ENCODE data around the gene SELENOM.
"Not testable (repeated sequence)": the region's sequence is repeated elsewhere in the genome, so short reads cannot be mapped to it uniquely, and the experiment has no call there.

Gene SELENOM

DNA sequence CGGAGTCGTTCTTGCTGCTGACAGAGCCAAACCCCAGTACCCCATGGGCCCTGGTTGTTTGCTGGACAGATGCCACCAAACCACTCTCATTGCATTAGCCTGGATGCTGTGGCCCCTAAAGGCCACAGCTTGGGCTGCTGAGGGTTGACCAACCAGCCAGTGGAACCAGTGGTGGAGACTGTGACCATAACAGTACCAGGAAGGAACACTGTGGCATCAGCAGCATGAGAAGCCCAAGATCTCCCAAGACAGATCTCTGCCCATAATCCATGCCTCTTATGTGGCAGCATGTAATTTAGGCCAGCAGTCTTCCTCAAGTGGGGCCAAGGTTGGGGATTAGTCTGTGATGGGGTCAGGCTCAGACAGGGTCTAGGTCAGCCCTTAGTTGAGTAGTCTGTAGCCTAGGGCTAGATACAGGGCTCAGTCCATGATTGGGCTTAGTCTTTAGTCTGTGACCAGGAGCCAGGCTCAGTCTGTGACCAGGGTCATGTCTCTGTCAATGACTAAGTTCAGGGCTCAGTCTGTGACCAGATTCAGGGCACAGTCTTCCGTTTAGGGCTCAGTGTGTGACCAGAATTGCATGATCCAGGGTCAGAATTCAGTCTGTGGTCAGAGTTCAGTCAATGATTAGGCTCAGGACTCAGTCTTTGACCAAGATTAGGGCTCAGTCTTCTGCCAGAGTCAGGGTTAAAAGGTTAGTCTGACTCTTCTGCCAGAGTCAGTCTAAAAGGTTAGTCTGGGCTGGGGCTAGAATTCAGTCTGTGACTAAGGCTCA is 10.9 kb upstream of the SELENOM start:
- no peak overlapping the region for H3K4me3 ChIP-seq (ENCODE audit: low read length)
- no peak for DNase-seq (ENCODE audit: low read depth, low spot score)

DNA sequence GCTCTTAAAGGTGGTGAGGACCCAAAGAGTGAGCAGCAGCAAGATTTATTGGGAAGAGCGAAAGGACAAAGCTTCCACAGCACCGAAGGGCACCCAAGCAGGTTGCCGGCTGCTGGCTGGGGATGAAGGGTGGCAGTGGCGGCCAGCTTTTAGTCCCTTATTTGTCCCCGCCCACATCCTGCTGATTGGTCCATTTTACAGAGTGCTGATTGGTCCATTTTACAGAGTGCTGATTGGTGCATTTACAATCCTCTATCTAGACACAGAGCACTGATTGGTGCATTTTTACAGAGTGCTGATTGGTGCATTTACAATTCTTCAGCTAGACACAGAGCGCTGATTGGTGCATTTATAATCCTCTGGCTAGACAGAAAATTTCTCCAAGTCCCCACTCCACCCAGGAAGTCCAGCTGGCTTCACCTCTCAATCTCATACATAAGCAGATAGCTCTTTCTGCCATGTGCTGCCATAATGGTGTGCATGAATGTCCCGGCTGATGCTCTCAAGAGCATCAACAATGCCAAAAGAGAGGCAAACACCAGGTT is 5.3 kb upstream of the SELENOM start:
- H3K4me3 ChIP-seq (ENCODE audit: low read length) = not testable (repeated sequence)

DNA sequence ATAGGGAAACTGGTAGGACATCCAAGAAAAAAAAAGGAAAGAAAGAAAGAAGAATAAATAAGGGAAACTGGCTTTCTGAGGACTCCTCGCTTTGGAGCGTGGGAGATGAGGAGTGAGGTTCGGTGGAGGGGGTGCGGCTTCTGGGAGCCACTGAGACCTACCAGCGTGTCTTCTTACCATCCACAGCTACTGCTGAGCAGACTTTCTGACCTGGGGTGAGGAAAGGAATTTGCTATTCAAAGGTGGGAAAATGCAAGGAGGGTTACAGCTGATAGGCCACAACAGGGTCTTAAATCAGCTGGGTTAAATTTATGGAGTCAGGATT is 488 bp upstream of the SELENOM start:
- no peak for DNase-seq (ENCODE audit: low read depth, low spot score)
- H3K4me3 ChIP-seq (ENCODE audit: low read length) = peak overlapping the region; percentile 61

More for the DNA sequence above, 5.3 kb upstream of the SELENOM start:
- not testable (repeated sequence) for DNase-seq (ENCODE audit: low read depth, low spot score)

DNA sequence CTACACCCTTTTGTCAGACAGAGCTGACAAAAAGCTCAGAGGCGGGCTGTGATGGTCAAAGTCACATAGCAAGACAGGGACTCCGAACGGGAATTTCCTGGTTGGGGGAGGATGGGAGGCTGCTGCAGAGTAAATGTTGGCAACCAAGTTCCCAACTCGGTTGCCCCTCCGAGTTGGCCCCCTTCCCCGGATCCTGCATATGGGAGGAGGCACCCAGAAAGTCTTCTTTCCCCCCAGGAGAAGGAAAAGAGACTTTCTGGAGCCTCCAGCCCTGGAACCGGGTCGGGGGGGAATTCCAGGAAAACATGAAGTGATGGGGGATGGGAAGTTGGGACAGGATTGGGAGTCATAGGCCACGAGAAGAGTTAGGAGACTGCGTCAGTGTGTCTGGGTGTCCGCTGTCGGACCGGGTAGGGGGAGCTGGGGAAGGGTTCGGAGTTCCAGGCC is 614 bp downstream of the SELENOM start:
- DNase-seq (ENCODE audit: low read depth, low spot score) = no peak
- H3K4me3 ChIP-seq (ENCODE audit: low read length) = peak overlapping the region; percentile 61

DNA sequence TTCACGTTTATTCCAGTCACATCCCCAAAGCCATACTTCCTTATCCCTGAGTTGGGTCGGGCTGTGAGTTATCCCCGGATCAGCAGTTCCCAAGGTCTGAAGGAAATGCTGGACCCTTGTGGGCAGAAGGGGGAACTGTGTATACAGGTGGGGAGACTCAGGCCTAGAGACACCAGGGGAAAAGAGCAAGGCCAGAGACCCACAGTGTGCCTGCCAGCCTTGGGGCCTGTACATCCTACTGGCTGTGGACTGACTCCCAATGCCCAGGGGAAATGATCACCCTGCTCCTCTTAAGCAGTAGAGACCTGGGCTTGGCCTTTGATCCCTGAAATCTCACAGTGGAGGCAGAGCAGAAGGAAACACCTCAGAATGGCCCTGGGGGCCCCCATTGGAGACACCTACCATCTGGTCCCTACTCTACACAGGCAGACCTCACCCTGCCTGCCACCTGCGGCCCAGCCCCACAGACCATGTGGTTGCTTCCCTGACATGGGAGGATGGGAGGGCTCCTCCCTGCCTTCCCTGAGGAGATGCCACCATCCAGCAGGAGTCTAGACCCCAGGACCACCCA is 1.3 kb downstream of the SELENOM start:
- H3K4me3 ChIP-seq (ENCODE audit: low read length) = no peak overlapping the region
- DNase-seq (ENCODE audit: low read depth, low spot score) = no peak

DNA sequence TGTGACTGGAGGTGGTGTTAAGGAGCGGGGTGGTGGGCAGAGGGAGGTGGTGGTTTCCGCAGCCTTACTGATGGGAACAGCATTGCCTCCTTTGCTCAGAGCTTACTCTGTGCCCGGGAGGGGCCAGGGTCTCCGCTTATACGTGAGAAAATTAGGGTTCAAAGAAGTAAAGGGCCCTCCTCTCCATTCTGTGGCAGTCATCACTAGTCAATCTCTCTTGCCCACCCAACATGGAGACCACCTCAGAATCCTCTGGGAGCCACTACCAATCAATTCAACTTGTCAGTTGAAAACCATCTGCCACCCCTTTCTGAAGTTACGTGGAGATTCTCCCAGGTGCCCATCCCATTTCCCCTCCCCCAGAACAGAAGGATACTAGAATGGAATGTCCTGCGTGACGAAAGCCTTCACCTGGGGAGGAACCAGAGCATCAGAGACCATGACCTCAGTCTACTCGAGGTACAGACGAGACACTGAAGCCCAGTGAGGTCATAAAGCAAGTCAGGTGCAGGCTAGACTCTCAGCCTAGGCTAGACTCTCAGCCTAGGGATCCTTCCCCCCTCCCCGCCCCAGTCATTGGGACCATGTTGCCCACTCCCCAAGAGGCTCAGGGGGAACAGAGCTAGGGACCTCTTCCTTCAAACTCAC is 2.0 kb downstream of the SELENOM start:
- no peak for DNase-seq (ENCODE audit: low read depth, low spot score)
- no peak overlapping the region for H3K4me3 ChIP-seq (ENCODE audit: low read length)

DNA sequence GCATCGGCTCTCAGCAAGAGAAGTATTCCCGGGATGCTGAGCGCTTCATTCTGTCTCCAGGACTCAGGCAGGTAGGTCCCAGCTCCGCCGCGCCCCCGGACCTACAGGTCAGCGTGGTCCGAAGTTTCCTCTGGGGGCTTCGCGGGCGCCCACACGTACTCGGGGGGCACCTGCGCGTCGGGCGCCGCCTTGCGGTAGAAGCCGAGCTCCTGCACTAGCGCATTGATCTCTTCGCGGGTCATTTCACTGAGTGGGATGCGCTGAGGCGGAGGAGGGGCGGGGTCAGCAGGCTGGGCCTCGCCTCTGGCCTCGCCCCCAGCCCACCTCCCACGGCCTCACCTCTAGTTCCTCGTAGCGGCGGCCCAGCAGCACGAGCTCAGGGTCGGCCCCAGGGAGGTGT is 2.5 kb downstream of the SELENOM start:
- H3K4me3 ChIP-seq (ENCODE audit: low read length) = no peak overlapping the region

DNA sequence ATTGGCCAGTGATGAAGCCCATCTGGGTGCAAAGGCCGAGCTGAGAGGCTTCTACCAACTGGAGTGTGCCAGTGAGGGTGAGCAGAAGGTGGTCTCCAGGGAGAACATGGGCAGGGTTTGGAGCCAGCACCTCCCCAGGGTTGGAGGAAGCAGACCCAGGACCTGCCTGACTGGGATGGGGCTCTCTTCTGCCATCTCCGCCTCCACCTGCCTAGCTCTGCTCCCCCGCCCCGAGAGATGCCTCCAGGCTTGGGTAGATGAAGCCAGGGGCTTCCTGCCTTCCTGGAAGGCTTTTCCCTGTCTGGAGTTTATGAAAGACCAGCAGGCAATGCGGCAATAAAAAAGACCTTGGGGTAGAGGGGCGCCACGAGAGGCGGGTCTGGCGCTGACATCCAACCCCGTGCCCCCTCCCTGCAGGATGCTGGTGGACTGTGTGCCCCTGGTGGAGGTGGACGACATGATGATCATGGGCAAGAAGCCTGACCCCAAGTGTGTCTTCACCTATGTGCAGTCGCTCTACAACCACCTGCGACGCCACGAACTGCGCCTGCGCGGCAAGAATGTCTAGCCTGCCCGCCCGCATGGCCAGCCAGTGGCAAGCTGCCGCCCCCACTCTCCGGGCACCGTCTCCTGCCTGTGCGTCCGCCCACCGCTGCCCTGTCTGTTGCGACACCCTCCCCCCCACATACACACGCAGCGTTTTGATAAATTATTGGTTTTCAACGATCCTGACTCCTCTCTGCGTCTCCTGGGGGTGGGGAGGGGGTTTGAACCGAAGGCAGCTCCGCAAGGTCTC is 3.3 kb downstream of the SELENOM start:
- H3K4me3 ChIP-seq (ENCODE audit: low read length) = no peak overlapping the region
- DNase-seq (ENCODE audit: low read depth, low spot score) = no peak

More for the DNA sequence above, 2.5 kb downstream of the SELENOM start:
- no peak for DNase-seq (ENCODE audit: low read depth, low spot score)

DNA sequence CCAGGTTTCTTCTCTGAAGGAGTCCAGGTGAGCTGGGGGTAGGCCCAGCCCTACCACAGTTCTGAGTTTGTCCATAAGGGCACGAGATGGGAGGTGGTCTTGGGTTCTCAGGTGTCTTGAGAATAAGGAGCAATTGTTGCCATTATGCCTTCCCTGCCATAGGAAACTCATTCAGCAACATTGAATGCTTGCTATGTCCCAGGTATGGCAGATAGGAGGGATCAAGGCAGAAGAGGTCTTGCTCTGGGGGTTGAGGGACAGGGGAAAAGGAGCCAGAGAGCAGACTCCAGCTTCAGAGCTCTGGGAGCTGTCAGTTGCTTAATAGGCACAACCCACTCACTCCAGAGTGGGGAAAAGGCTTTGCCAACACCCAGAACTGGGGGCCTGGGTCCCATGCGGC is 4.3 kb downstream of the SELENOM start:
- H3K4me3 ChIP-seq (ENCODE audit: low read length) = no peak overlapping the region
- DNase-seq (ENCODE audit: low read depth, low spot score) = no peak

DNA sequence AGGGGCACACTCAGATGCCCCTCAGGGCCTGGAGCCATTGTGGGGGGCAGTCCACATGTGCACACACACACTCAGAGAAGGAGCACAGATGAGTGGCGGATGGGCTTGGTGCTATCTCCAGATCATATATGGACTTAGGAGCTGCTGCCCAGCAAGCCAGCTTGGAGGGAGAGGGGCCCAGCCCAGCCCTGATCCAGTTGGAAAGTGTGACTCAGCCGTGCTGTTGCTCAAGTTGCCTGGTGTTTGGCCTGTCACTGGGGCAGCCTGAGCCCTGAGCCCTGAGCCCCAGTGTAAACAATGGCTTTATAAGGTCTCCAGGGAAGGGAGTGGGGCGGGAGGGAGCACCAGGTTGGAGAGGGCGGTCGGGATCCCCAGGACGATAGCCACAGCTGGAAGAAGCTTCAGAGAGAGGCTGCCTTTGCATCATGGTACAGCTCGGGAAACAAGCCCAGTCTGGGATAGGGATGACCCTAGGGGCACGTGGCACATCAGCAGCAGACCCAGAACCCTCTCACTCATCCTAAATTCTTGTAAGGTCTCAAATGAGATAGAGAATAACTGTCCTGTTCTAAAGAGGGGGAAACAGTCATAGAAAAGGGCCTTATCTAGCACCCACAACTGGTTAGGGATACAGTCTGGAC is 4.8 kb downstream of the SELENOM start:
- H3K4me3 ChIP-seq (ENCODE audit: low read length) = no peak overlapping the region
- no peak for DNase-seq (ENCODE audit: low read depth, low spot score)

DNA sequence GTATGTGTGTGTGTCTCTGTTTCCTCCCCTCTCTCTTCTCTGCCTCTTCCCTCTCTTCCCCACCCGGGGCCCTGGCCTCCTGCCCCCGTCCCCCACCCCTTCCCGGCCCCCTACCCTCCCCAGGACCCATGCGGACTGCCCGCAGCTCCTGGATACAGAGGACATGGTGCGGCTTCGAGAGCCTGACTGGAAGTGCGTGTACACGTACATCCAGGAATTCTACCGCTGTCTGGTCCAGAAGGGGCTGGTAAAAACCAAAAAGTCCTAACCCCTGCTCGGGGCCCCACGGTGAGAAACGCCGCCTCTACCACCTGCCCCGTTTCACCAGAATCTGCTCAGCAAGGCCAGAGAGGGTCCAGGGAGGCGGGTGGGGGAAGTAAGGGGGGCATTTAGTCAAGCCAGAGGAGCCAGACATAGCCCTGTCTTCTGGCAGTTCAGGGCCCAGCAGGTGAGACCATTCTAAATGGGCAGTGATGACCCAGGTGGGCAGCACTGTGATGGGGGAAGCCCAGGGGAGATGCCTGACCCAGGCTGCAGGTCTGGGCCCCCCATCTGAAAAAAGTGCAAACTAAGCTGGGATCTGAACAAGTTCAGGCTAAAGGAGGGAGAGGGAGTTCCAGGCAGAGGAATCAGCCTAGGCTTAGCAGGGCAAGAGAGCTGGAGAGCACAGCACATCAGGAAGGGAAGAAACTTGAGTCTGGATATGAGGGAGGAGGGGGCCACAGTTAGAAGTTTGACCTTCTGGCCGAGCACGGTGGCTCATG is 6.4 kb downstream of the SELENOM start:
- DNase-seq (ENCODE audit: low read depth, low spot score) = no peak
- no peak overlapping the region for H3K4me3 ChIP-seq (ENCODE audit: low read length)

DNA sequence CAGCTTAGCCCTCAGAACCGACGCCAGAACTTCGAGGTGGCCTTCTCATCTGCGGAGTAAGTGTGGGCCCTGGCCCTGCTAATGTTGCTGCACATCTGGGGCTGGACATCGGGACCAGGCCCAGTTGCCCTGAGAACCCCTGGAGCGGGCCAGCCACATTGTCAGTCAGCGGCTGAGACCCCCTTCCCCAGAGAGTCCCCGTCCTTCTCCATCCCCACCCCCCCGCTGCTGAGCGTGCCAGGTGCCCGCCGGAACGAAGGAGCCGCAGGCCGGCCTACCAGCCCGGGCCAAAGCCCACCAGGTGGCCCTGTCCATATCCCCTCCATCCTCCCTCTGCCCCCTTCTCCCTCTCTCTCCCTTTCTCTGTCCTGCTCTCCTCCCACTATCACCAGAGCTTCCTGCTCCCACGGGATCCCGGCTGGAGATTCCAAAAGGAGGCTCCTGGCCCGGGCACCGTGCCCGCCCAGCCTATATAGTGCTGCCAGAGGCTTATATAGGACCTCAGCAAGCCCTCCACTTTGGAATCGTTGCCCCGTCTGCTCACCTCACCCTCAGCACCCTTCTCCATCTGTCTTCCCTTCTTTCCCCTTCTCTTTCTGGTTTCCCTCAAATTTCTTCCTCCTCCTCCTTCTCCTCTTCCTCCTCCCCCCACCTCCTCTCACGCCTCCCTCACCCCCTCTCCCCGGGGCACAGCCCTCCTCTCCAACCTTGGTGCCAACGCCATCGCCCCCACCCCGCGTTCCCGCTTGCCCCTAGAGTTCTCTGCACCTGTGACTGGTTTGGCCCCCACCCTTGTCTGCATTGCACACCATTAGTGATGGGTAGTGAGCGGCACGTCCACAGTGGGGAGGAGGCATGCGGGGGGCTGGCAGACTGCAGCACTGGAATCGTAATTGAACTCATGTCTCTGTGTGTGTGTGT is 7.3 kb downstream of the SELENOM start:
- DNase-seq (ENCODE audit: low read depth, low spot score) = no peak
- H3K4me3 ChIP-seq (ENCODE audit: low read length) = no peak overlapping the region

DNA sequence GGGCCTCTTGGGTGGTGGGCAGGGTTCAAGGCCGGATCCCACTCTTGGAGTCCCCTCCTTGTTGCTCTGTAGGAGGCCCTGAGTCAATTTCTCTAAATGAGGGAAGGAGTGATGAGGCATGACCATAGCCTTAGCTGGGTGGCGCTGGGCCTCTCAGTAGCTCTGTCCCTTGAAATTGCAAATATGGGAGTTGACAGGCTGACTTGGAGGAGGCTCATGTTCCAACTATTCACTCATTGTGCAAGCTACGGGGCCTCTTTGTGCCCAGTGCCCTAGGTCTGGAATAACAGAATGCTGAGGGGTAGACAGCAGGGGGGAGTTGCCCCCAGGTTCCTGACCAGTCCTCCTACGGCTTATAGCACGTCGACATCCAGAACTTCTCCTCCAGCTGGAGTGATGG is 8.0 kb downstream of the SELENOM start:
- no peak overlapping the region for H3K4me3 ChIP-seq (ENCODE audit: low read length)

DNA sequence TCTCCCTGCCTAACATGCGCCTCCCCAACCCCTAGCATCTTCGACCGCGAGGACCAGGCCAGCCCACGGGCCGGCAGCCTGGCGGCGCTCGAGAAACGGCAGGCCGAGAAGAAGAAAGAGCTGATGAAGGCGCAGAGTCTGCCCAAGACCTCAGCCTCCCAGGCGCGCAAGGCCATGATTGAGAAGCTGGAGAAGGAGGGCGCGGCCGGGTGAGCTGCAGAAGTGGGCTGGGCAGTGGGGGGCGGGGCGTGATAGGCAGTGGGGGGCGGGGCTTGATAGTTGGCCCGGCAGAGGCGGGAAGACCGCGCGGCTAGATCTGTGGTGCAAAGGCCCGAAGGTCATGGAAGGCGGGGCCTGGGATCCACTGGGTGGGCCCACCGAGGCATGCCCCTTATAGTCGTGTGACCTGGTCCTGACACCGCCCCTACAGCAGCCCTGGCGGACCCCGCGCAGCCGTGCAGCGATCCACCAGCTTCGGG is 8.7 kb downstream of the SELENOM start:
- no peak for DNase-seq (ENCODE audit: low read depth, low spot score)
- no peak overlapping the region for H3K4me3 ChIP-seq (ENCODE audit: low read length)

More for the DNA sequence above, 8.0 kb downstream of the SELENOM start:
- no peak for DNase-seq (ENCODE audit: low read depth, low spot score)

DNA sequence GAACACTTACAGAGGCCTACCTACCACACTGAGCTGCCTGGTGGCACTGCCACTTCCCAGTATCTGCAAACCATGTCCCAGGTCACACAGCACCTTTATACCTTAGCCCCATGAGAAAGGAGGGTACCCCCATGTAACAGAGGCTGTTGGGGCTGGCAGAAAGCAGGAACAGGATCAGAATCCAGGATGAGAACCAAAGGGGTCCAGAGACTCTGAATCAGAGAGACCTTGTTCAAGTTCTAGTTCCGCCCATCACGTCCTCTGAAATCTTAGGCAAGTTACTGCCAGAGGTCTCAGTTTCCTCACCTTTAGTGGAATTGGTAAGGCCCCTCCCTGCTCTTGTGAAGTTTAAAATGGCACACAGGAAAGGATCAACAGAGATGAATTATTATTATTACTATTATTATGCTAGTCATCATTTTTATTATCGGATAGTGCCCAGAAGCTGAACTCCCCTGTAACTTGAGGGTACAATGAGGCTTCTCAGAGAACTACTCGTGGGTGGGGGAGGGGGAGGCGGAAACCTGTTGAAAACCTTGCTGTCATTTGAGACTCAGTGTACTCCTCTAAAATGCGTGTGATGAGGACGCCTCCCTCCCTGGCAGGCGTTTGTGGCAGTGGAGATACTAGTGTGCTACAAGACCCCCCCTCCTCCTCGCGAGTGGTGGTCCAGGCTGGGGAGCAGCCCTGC is 9.3 kb downstream of the SELENOM start:
- DNase-seq (ENCODE audit: low read depth, low spot score) = no peak
- no peak overlapping the region for H3K4me3 ChIP-seq (ENCODE audit: low read length)

DNA sequence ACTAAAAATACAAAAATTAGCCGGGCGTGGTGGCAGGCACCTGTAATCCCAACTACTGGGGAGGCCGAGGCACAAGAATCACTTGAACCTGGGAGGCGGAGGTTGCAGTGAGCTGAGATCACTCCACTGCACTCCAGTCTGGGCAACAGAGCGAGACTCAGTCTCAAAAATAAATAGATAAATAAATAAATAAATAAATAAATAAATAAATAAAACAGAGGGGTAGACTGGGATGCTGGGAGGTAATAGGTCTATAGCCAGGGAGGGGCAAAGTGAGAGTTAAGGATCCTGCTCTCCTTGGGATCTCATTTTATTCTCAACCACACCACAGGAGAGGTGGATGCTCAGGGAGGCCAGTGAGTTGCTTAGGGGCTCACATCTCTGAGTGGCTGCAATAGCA is 9.8 kb downstream of the SELENOM start:
- H3K4me3 ChIP-seq (ENCODE audit: low read length); DNase-seq (ENCODE audit: low read depth, low spot score): not testable (repeated sequence)
